Ovary (tissue), 9 donors: Measurements from ENCODE around the gene NOX5. TPM values are rescaled to one million over a fixed set of nuclear protein-coding genes. Genes with fewer than 3 reads are reported as not detected.
A peak's percentile ranks its signal among the peaks of the same experiment; 100 is the strongest.

Experiments used
- DNase-seq, 5 donors: peaks; one replicate each; pipeline ENCODE4 v3.0.0-alpha.2; 2019 to 2020
- H3K27ac ChIP-seq, 2 donors: fragments of 200-600 bp; one replicate each; pipeline versions ENCODE4 v1.5.1 to v1.8.0; 2019 to 2022
- H3K27me3 ChIP-seq: fragments of 200-600 bp; one replicate; pipeline ENCODE4 v1.8.0; 2022
- H3K36me3 ChIP-seq: fragments of 200-600 bp; sonication (generic); one replicate; pipeline ENCODE4 v1.5.1; 2019
- H3K4me1 ChIP-seq: one replicate; pipeline ENCODE4 v1.8.1; 2013; ENCODE audit warnings: mild to moderate bottlenecking, moderate library complexity; ENCODE audit not compliant: insufficient read depth
- H3K4me3 ChIP-seq: fragments of 200-600 bp; sonication (generic); one replicate; pipeline ENCODE4 v1.5.1; 2017
- H3K9me3 ChIP-seq, 2 donors: fragments of 200-600 bp in 1 of 2; sonication (generic) in 1 of 2; one replicate each; pipeline versions ENCODE4 v1.5.1 to v1.8.1; 2013 to 2019; ENCODE audit warnings: mild to moderate bottlenecking in 1 of 2, moderate library complexity in 1 of 2
- CTCF ChIP-seq, 3 donors: fragments of 450-650 bp in 2 of 3; fragments of 200-600 bp in 1 of 3; IDR thresholded peaks; one replicate each; pipeline versions ENCODE4 v1.5.1 to v1.8.0; 2016 to 2022; ENCODE audit warnings: antibody characterized with exemption in 3 of 3, mild to moderate bottlenecking in 1 of 3
- EP300 ChIP-seq: sonication (generic); formaldehyde crosslinking; IDR thresholded peaks from one replicate; pipeline ENCODE4 v1.6.1; 2017; ENCODE audit warnings: antibody characterized with exemption
- POLR2A ChIP-seq: fragments of 450-650 bp; IDR thresholded peaks from one replicate; pipeline ENCODE4 v1.6.1; 2017; ENCODE audit warnings: antibody characterized with exemption, mild to moderate bottlenecking, moderate library complexity
- WGBS, 3 donors: extraction: QIAGEN DNeasy Blood & Tissue Kit in 1 of 3; methylation state at CpG; one replicate each; pipeline versions ENCODE4 v1.1.5 to v1.1.7; 2013 to 2017; 5-methylcytosine and 5-hydroxymethylcytosine counted together
- intact Hi-C, 4 donors: fragments of 100-400 bp; cut with DNase I; formaldehyde crosslinking; loops; one replicate each; pipeline versions ENCODE4 v1.11.0 to v1.15.1; 2022 to 2023
- polyA plus RNA-seq, 2 donors: library from polyadenylated mRNA; stranded (reverse); fragments of 200-250 nt in 1 of 2; fragments of 350-450 nt in 1 of 2; fragmentation: Illumina TruSeq in 1 of 2; extraction: RNeasy Lipid Tissue Mini Kit (QIAGEN cat#74804) in 1 of 2; gene quantifications; one replicate each; pipeline ENCODE4 v1.2.3, GENCODE V29; 2013 to 2014
- total RNA-seq, 7 donors: library from RNA; depleted of rRNA in 2 of 7; stranded (reverse); fragments of >200 nt in 2 of 7; fragmentation: NEBNext Ultra II Directional in 3 of 7; extraction: Animal tissue kit (Norgen Biotek cat#: 25700) in 3 of 7; gene quantifications; one replicate each; pipeline versions ENCODE4 v1.1.0 to v1.2.4, GENCODE V29; 2016 to 2023
- donor health status: DM: no; HTN: no; CAD: no; lungs with moderate emphysema.
- donor health status: DM: no; HTN: no; CAD: no.
- donor health status: Bipolar disorder and iron deficiency.
- donor health status: DM: yes; HTN: yes; CAD: no.
- donor health status: DM: no; HTN: no; CAD: no.
- donor health status: DM: yes; HTN: yes; CAD: no.

Gene NOX5
- total and polyA plus RNA-seq, 9 donors: 0.10 to 1.5 (median 0.42) TPM; not detected in 1

- Histone ChIP-seq H3K9me3 (no peaks in the 10 kb centered on the region), H3K4me1 (no peaks in the 10 kb centered on the region), H3K27me3 (no peaks in the 10 kb centered on the region), H3K27ac (no peak overlapping the region), H3K36me3 (no peaks in the 10 kb centered on the region), H3K4me3 (no peak overlapping the region)
- no peak for DNase-seq
- intact Hi-C loops: no loop called here
- 54 to 61% (median 61%) methylated on average over 8 of the region's 8 CpGs for WGBS, 3 donors
- TF ChIP-seq EP300 (no peak), CTCF (IDR thresholded peaks at IDR 0.05) (no peak), POLR2A (no peak)
Observed at GRCh38 chr15:69080295-69081248, 66.1 kb downstream of the NOX5 start.

- intact Hi-C loops: no loop called here
- Histone ChIP-seq H3K27ac (no peak overlapping the region), H3K9me3 (no peaks in the 10 kb centered on the region), H3K27me3 (no peaks in the 10 kb centered on the region), H3K4me1 (no peaks in the 10 kb centered on the region), H3K36me3 (no peaks in the 10 kb centered on the region), H3K4me3 (no peak overlapping the region)
- 24 to 29% (median 26%) methylated on average over 10 of the region's 10 CpGs for WGBS, 3 donors
- peak in 3 of 5 donors; percentile 21 to 57 (median 34) for DNase-seq
- TF ChIP-seq POLR2A: no peak
Observed at GRCh38 chr15:69081310-69082004, 67.0 kb downstream of the NOX5 start.

- intact Hi-C loops: no loop called here
- H3K27me3 ChIP-seq: no peaks in the 10 kb centered on the region
- H3K4me3 ChIP-seq: no peak overlapping the region
- H3K36me3 ChIP-seq: no peaks in the 10 kb centered on the region
- WGBS, 3 donors: 49 to 64% (median 56%) methylated on average over 3 of the region's 3 CpGs
- TF ChIP-seq CTCF (IDR thresholded peaks at IDR 0.05) (no peak), EP300 (no peak), POLR2A (no peak)
- no peaks in the 10 kb centered on the region for H3K9me3 ChIP-seq
- peak in 1 of 5 donors; percentile 23 for DNase-seq
- H3K27ac ChIP-seq: no peak overlapping the region
- no peaks in the 10 kb centered on the region for H3K4me1 ChIP-seq
Observed at GRCh38 chr15:69082021-69082502, 67.6 kb downstream of the NOX5 start.

- Histone ChIP-seq H3K36me3 (no peaks in the 10 kb centered on the region), H3K9me3 (no peaks in the 10 kb centered on the region), H3K27me3 (no peaks in the 10 kb centered on the region), H3K27ac (no peak overlapping the region), H3K4me1 (no peaks in the 10 kb centered on the region), H3K4me3 (no peak overlapping the region)
- TF ChIP-seq CTCF (IDR thresholded peaks at IDR 0.05) (no peak), EP300 (no peak), POLR2A (no peak)
- 21 to 39% (median 31%) methylated on average over 3 of the region's 3 CpGs for WGBS, 3 donors
- intact Hi-C loops: no loop called here
- no peak for DNase-seq
Observed at GRCh38 chr15:69082554-69082953, 68.1 kb downstream of the NOX5 start.
